NCI-H2227 (cell line): ENCODE results near the gene ESYT2.

Source experiments
- DNase-seq: peaks from one replicate; lab custom pipeline; 2025; ENCODE audit not compliant: unreplicated experiment; lab: John Stamatoyannopoulos, UW

The ESYT2 gene

GRCh38 chr7:158827411-158828132 lies 1.7 kb downstream of the ESYT2 start:
- peak; percentile 55 for DNase-seq

DNA sequence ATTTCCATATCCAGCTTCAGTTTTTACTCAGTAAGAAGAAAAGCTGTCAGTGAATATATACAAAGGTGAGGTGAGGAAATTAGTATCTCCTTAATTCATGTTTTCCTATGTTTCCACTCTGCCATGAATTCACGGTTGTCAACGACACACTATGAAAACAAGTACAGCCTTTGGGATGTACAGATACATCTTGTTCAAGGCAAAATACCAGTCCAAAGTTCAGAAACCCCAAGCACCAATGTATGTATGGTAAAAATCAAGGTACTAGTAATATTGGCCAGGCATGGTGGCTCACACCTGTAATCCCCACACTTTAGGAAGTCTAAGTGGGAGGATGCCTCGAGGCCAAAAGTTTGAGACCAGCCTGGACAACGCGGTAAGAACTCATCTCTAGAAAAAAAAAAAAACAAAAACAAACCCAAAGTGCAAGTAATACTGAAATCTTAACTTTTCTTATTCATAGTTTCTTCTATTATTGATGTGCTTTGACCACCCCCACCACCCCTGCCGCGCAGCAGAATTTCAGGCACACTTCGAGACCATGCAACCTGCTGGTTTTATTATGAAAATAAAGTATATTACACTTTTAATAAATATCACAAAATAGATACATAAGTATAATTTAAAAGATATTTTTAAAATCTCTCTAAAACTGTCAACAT lies 3.5 kb downstream of the ESYT2 start:
- no peak for DNase-seq

DNA sequence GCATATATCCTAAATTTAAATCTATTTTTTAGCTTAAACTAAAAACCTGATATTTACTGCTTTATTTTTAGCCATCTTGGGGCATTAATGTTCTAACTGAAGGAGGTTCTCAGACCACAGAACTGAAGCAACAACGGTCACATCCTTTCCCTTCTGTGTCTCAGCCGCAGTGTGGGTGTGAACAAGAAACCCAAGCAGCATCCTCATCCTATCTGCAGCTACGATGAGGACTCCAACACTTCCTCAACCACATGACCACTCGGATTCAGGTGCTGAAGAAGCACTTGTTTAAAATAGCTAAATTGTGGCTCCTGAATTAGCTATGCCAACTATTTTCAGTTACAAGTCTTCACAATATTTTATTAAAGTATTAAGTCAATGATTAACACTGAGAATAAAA lies 5.3 kb downstream of the ESYT2 start:
- DNase-seq, result no peak

DNA sequence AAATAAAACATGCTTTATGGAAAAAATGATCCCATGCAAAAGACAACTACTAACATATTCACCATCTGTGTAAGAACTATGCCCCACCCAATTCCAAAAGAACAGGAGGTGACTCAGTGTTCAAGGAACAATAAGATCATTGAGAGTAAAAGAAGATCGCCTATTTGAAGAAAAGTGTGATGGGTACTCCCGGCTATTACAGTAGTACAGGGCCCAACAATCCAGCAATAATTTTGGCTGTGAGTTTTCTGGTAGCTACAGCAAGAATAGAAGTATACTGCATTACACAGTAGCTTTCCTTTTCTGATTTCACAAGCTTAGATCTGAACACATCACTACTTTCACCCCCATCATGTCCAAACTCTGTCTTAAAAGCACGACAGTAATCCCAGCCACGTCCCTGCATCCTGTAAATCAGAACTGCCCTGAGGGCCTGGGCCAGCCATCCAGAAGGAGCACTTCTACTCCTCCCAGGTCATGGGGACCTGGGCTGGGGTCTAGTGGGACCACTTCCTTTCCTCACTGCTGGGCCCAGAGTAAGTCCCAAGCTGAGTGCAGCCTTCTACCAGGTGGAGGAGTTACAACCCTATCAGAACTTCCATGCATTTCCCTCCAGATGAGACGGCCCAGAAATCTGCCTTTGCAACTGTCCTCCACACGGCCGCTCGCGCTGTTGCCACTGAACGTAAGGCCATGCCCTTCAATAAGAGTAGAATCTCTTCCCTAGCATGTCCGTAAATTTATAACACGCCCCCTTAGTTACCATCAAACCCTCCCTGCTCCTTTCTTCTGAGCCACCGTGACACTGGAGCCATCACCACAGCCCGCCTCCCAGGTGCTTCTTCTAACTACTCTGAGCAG lies 7.9 kb downstream of the ESYT2 start:
- DNase-seq, result peak; percentile 61

GRCh38 chr7:158820656-158821055 lies 8.7 kb downstream of the ESYT2 start:
- DNase-seq, result no peak

GRCh38 chr7:158819571-158820203 lies 9.6 kb downstream of the ESYT2 start:
- DNase-seq, result no peak

DNA sequence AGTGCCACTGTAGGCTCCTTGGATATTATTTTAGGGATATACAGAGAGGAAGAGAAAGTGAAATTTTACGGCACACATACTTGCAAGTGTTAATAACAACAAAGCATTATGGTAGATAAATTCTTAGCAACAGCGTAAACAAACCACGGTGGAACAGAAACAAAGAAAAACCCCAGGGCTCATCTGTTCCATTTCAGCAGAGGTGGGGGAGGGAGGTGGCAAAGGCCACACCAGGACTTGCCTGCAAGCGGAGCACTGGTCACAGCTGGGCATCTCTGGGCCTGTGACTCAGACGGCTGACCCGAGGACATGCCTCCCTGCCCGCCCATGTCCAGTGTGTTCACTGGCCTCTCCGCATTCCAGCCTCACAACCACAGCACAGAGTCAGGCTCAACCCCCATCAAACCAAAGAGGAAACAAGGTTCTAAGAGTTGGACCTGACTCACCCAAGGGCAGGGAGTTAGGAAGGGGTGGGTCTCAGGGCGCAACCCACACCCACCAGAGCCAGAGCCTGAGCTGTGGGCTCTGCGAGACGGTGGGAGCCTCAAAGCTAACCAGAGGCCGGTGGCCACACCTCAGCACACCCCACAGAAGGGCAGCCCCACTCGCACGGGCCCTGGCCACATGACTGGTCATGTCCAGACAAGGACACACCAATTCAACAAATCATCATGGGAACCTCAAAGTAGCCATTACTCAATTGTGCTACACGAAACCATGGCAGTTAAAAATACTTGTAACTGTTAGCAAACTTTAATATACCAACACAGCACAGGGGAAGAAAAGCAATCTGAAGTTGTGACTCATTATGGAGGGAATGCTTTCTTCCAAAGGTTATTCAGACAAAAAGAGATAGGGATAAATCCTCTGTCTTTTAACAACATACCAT lies 10.7 kb downstream of the ESYT2 start:
- DNase-seq, result peak; percentile 64

DNA sequence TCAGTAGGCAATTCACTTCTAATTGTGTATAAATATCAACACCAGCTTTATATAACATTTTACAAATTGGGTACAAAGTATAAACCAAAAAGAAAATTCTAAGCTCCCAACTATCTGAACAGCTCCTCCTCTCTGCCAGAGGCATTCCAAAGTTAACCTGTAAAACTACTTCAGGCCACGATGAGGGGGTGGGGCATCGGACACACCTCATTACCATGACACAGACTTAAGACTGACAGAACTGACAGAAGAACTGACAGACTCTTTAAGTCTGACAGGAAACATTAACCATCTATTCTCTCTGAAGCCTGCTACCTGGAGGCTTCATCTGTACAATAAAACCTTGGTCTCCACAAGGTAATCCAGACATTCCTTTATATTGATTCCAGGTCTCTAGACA lies 12.3 kb downstream of the ESYT2 start:
- DNase-seq, result no peak

GRCh38 chr7:158816271-158816670 lies 13.0 kb downstream of the ESYT2 start:
- DNase-seq, result no peak

- DNase-seq, result no peak
These were observed 13.5 kb downstream of the ESYT2 start for GRCh38 chr7:158815800-158816128.

DNA sequence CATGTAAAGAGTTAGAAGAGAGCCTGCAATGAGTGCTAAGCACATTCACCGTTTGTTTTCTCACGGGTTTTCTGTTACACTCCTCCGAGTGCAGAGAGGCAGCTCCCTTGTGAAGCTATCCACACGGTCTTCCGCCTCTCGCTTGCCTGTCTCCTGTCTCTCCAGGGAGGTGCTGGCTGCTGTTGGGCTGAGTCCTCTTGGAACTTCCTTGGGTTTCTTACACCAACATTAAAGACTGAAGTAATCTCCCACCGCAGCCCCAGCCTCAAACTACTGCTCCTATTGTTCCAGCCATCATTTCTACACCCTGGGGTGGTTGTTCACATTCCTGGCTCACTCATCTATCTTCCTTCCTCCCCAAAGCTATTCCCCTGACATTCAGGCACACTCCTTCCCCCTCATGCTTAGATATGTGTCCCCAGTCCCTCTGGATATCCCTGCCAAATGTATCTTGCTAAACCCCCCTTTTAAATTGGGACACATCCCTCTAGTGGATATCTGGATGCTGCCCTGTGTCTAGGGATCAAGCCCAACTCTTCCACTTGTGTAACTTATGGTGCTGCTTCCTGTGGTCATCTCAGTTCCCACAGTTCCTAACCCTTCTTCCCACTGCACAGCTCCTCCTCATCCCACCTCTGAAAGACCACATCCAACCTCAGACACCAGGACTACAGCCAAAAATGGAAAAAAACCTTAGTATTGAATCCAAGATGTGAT lies 14.1 kb downstream of the ESYT2 start:
- DNase-seq, result peak; percentile 41

DNA sequence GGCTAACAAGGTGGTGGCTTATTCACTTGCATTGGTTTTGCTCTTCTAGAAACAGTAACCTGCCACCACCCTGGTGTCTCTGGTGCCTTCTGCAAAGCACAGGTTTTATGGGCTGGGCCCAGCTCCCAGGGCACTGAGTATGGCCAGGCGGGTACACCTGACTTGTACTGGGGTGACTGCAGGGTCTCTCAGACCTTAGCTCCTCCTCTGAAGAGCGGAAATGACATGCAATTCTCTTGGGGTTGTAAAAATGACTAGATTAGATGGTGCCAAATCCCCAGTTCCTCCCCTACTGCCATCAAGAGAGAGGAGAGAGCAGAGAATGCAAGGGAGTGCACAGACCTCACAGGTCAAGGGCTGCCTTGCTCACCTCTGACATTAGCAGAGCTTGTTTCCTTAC lies 14.7 kb downstream of the ESYT2 start:
- DNase-seq, result peak; percentile 41

DNA sequence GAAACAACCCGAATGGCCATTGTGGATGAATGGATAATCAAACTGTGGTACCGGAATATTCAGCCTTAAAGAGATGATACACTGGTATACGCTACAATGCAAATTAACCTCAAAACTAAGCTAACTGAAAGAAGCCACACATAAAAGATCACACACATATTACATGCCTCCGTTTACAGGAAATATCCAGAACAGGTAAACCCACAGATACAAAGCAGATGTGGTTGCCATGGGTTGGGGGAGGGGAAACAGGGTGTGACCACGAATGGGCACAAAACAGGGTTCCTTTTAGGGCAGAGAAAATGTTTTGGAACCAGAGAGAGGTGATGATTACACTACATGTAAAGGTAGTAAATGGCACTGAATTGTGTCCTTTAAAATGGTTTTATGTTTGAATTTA lies 16.6 kb downstream of the ESYT2 start:
- DNase-seq, result no peak

DNA sequence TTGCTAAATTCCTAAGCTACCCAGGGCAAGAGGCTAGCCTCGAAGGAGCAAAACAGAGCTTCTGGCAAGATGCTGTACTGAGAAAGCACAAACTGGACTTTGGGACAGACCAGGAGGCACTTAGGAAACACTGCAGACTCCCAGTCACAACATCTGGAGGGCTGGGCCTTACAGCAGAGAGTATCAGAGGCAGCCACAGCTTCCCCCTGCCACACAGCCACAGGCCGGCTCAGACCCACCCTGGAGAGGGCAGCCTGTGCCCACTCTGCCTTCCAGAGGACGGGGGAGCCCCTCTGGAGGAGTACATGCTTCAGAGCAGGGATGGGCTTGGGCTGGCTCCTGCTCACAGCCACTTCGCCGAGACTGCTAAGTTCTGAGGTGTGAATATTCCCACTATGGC lies 17.4 kb downstream of the ESYT2 start:
- DNase-seq, result no peak

DNA sequence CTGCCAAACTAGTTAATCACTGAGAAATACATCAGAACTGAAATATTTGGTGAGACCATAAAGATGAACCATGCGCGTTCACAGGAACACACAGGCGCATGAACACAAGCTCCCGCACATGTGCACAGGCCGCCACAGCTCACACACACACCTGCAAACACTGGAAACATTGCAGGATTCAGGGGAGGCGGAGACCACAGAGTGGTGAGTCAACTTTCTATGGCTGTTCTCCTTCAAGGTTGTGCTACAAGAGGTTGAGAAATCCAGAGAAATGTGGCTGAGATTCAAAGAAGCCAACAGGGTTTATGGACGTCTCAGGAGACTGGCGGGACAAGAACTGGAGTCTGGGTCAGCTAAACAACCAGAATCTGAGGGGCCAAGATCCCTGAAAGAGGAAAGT lies 17.8 kb downstream of the ESYT2 start:
- DNase-seq, result no peak

- peak; percentile 62 for DNase-seq
These were observed 18.5 kb downstream of the ESYT2 start for GRCh38 chr7:158810846-158811245.

- DNase-seq, result no peak
These were observed 19.7 kb downstream of the ESYT2 start for GRCh38 chr7:158809596-158809995.

GRCh38 chr7:158808126-158808525 lies 21.2 kb downstream of the ESYT2 start:
- no peak for DNase-seq

- peak; percentile 85 for DNase-seq
These were observed 23.4 kb downstream of the ESYT2 start for GRCh38 chr7:158805937-158806336.

GRCh38 chr7:158805414-158805813 lies 23.9 kb downstream of the ESYT2 start:
- DNase-seq, result peak; percentile 71
